Spleen (tissue), 7 donors: Measurements from ENCODE around the gene XAGE5.

ENCODE experiments used
- POLR2AphosphoS5 ChIP-seq, 3 donors: sonication (generic); formaldehyde crosslinking; IDR thresholded peaks; one replicate each; pipeline ENCODE4 v1.5.1; 2017; ENCODE audit warnings: antibody characterized with exemption in 3 of 3
- TF ChIP-seq, protein P1 (sequence below), 11 experiments: fragments of 200-600 bp in 7 of 11; fragments of 450-650 bp in 4 of 11; sonication (generic) in 4 of 11; IDR thresholded peaks in 8 of 11; conservative IDR thresholded peaks in 3 of 11; 1 replicate in 7 of 11; 2 replicates in 4 of 11; pipeline versions ENCODE4 v1.4.0 to v1.8.0; 2016 to 2021; ENCODE audit warnings: antibody characterized with exemption in 11 of 11, inconsistent platforms in 4 of 11, mild to moderate bottlenecking in 1 of 11
- donor health status: DM: no; HTN: no; CAD: no; lungs with moderate emphysema.
- donor health status: DM: no; HTN: no; CAD: no.
- donor health status: DM: no; HTN: no; CAD: no.

DNA sequence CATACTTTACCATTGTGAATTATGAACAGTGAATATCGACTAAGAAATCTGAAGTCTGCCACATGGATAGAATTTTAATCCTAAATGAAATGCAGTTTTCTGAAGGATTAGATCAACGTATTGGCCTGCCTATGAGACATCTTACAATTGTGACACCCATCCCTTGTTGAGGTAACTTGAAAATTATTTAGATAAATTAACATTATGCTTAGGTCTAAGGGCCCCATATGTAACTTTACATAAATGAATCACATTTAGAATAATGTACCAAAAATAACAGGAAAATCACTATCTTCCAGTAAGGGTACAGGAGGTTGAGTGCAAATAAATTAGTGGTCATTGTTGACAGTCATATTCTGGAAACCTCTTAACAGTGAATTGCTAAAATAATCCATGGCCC is 13.5 kb downstream of the XAGE5 start:
- no peak for TF ChIP-seq POLR2AphosphoS5 (IDR thresholded peaks at IDR 0.05)
- TF ChIP-seq, protein P1, sequence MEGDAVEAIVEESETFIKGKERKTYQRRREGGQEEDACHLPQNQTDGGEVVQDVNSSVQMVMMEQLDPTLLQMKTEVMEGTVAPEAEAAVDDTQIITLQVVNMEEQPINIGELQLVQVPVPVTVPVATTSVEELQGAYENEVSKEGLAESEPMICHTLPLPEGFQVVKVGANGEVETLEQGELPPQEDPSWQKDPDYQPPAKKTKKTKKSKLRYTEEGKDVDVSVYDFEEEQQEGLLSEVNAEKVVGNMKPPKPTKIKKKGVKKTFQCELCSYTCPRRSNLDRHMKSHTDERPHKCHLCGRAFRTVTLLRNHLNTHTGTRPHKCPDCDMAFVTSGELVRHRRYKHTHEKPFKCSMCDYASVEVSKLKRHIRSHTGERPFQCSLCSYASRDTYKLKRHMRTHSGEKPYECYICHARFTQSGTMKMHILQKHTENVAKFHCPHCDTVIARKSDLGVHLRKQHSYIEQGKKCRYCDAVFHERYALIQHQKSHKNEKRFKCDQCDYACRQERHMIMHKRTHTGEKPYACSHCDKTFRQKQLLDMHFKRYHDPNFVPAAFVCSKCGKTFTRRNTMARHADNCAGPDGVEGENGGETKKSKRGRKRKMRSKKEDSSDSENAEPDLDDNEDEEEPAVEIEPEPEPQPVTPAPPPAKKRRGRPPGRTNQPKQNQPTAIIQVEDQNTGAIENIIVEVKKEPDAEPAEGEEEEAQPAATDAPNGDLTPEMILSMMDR (IDR thresholded peaks at IDR 0.05 in 8 of 11, conservative IDR thresholded peaks at IDR 0.05 in 3 of 11) = no peak
